HEK293 (cell line): ENCODE results near the gene INTS7.

ENCODE experiments used
- CTCF ChIA-PET: fragments of 350-600 bp; formaldehyde crosslinking; extraction: SDS; loops from one replicate; lab custom pipeline; 2021; ENCODE audit warnings: antibody characterized with exemption; lab: Yijun Ruan, JAX
- POLR2A ChIA-PET: fragments of 300-600 bp; formaldehyde crosslinking; extraction: SDS; loops from one replicate; lab custom pipeline; 2020; ENCODE audit warnings: antibody characterized with exemption, inconsistent platforms; lab: Yijun Ruan, JAX
- H3K27ac ChIP-seq: fragments of 200-500 bp; sonication (Bioruptor generic); 2 replicates; pipeline ENCODE4 v1.5.1; 2014; ENCODE audit warnings: low read depth, low read length, control low read depth, inconsistent platforms; ENCODE audit errors: extremely low read depth
- H3K36me3 ChIP-seq, 2 experiments: fragments of 200-500 bp in 1 of 2; sonication (Bioruptor generic) in 1 of 2; 1 replicate in 1 of 2; 2 replicates in 1 of 2; pipeline ENCODE4 v1.5.1; 2014 to 2017; ENCODE audit warnings: inconsistent platforms in 2 of 2, low read length in 2 of 2; ENCODE audit not compliant: control insufficient read depth in 2 of 2, insufficient read depth in 1 of 2
- H3K4me1 ChIP-seq: fragments of 200-500 bp; sonication (Bioruptor generic); 2 replicates; pipeline ENCODE4 v1.5.1; 2014; ENCODE audit warnings: mild to moderate bottlenecking, low read length, inconsistent platforms; ENCODE audit not compliant: control insufficient read depth, insufficient read depth
- H3K4me3 ChIP-seq: 2 replicates; pipeline ENCODE4 v1.5.1; 2011; ENCODE audit warnings: low read depth, mild to moderate bottlenecking, control low read depth, low read length, moderate library complexity
- H3K9me3 ChIP-seq: fragments of 200-500 bp; sonication (Bioruptor generic); 2 replicates; pipeline ENCODE4 v1.5.1; 2014; ENCODE audit warnings: low read depth, low read length, inconsistent platforms; ENCODE audit not compliant: control insufficient read depth, insufficient read depth
- GLIS2 ChIP-seq: fragments of 450-650 bp; formaldehyde crosslinking; IDR thresholded peaks from 2 replicates; pipeline ENCODE4 v1.5.1; 2016; ENCODE audit warnings: missing biosample characterization, missing genetic modification characterization
- KLF17 ChIP-seq: fragments of 450-650 bp; formaldehyde crosslinking; IDR thresholded peaks from 2 replicates; pipeline ENCODE4 v1.5.1; 2016; ENCODE audit warnings: missing biosample characterization, missing genetic modification characterization
- KLF9 ChIP-seq: fragments of 450-650 bp; formaldehyde crosslinking; IDR thresholded peaks from 2 replicates; pipeline ENCODE4 v1.5.1; 2016; ENCODE audit warnings: missing biosample characterization, missing genetic modification characterization, low read depth
- OSR2 ChIP-seq: fragments of 450-650 bp; formaldehyde crosslinking; IDR thresholded peaks from 2 replicates; pipeline ENCODE4 v1.5.1; 2016; ENCODE audit warnings: missing biosample characterization, missing genetic modification characterization
- PATZ1 ChIP-seq: fragments of 450-650 bp; formaldehyde crosslinking; IDR thresholded peaks from 2 replicates; pipeline ENCODE4 v1.5.1; 2016; ENCODE audit warnings: missing biosample characterization, missing genetic modification characterization
- REPIN1 ChIP-seq: fragments of 450-650 bp; formaldehyde crosslinking; IDR thresholded peaks from 2 replicates; pipeline ENCODE4 v1.5.1; 2017; ENCODE audit warnings: missing biosample characterization, missing genetic modification characterization, low read depth
- SCRT2 ChIP-seq: fragments of 450-650 bp; formaldehyde crosslinking; IDR thresholded peaks from 2 replicates; pipeline ENCODE4 v1.5.1; 2016; ENCODE audit warnings: missing biosample characterization, missing genetic modification characterization
- SP2 ChIP-seq: fragments of 450-650 bp; formaldehyde crosslinking; IDR thresholded peaks from 2 replicates; pipeline ENCODE4 v1.5.1; 2016; ENCODE audit warnings: missing biosample characterization, missing genetic modification characterization
- TRIM28 ChIP-seq: IDR thresholded peaks from 2 replicates; pipeline ENCODE4 v1.6.1; 2011; ENCODE audit warnings: low read length, control low read depth, borderline replicate concordance
- ZBTB21 ChIP-seq: fragments of 450-650 bp; formaldehyde crosslinking; IDR thresholded peaks from 2 replicates; pipeline ENCODE4 v1.5.1; 2017; ENCODE audit warnings: missing biosample characterization, missing genetic modification characterization
- ZFHX2 ChIP-seq: fragments of 450-650 bp; formaldehyde crosslinking; conservative IDR thresholded peaks from 2 replicates; pipeline ENCODE4 v1.5.1; 2016; ENCODE audit warnings: missing biosample characterization, missing genetic modification characterization
- ZNF140 ChIP-seq: fragments of 450-650 bp; formaldehyde crosslinking; IDR thresholded peaks from 2 replicates; pipeline ENCODE4 v1.5.1; 2016; ENCODE audit warnings: missing biosample characterization, missing genetic modification characterization
- ZNF2 ChIP-seq: fragments of 450-650 bp; formaldehyde crosslinking; IDR thresholded peaks from 2 replicates; pipeline ENCODE4 v1.5.1; 2016; ENCODE audit warnings: missing biosample characterization, missing genetic modification characterization
- ZNF202 ChIP-seq: fragments of 450-650 bp; formaldehyde crosslinking; IDR thresholded peaks from 2 replicates; pipeline ENCODE4 v1.5.1; 2016; ENCODE audit warnings: missing biosample characterization, missing genetic modification characterization, borderline replicate concordance
- ZNF23 ChIP-seq: fragments of 450-650 bp; formaldehyde crosslinking; IDR thresholded peaks from 2 replicates; pipeline ENCODE4 v1.5.1; 2016; ENCODE audit warnings: missing biosample characterization, missing genetic modification characterization, borderline replicate concordance
- ZNF239 ChIP-seq: fragments of 450-650 bp; formaldehyde crosslinking; IDR thresholded peaks from 2 replicates; pipeline ENCODE4 v1.5.1; 2016; ENCODE audit warnings: missing biosample characterization, missing genetic modification characterization
- ZNF266 ChIP-seq: fragments of 450-650 bp; formaldehyde crosslinking; IDR thresholded peaks from 2 replicates; pipeline ENCODE4 v1.5.1; 2016; ENCODE audit warnings: missing biosample characterization, missing genetic modification characterization, low read depth
- ZNF37A ChIP-seq: fragments of 450-650 bp; IDR thresholded peaks from 2 replicates; pipeline ENCODE4 v1.5.1; 2018; ENCODE audit warnings: missing biosample characterization, missing genetic modification characterization
- ZNF391 ChIP-seq: fragments of 450-650 bp; formaldehyde crosslinking; IDR thresholded peaks from 2 replicates; pipeline ENCODE4 v1.5.1; 2016; ENCODE audit warnings: low read depth, missing biosample characterization, missing genetic modification characterization, borderline replicate concordance
- ZNF433 ChIP-seq: fragments of 450-650 bp; formaldehyde crosslinking; IDR thresholded peaks from 2 replicates; pipeline ENCODE4 v1.5.1; 2016; ENCODE audit warnings: missing biosample characterization, missing genetic modification characterization, low read depth
- ZNF449 ChIP-seq: fragments of 450-650 bp; formaldehyde crosslinking; IDR thresholded peaks from 2 replicates; pipeline ENCODE4 v1.5.1; 2017; ENCODE audit warnings: missing biosample characterization, mild to moderate bottlenecking, missing genetic modification characterization, moderate library complexity
- ZNF530 ChIP-seq: fragments of 450-650 bp; formaldehyde crosslinking; IDR thresholded peaks from 2 replicates; pipeline ENCODE4 v1.5.1; 2016; ENCODE audit warnings: low read depth, missing biosample characterization, missing genetic modification characterization
- ZNF561 ChIP-seq: fragments of 450-650 bp; IDR thresholded peaks from 2 replicates; pipeline ENCODE4 v1.5.1; 2018; ENCODE audit warnings: missing biosample characterization, missing genetic modification characterization, borderline replicate concordance
- ZNF596 ChIP-seq: fragments of 450-650 bp; IDR thresholded peaks from 2 replicates; pipeline ENCODE4 v1.5.0; 2018; ENCODE audit warnings: missing biosample characterization, mild to moderate bottlenecking, missing genetic modification characterization, moderate library complexity
- ZNF624 ChIP-seq: fragments of 450-650 bp; formaldehyde crosslinking; IDR thresholded peaks from 2 replicates; pipeline ENCODE4 v1.5.1; 2017; ENCODE audit warnings: missing biosample characterization, missing genetic modification characterization
- ZNF777 ChIP-seq: fragments of 450-650 bp; formaldehyde crosslinking; IDR thresholded peaks from 2 replicates; pipeline ENCODE4 v1.5.1; 2017; ENCODE audit warnings: missing biosample characterization, missing genetic modification characterization, borderline replicate concordance
- ZSCAN18 ChIP-seq: fragments of 450-650 bp; formaldehyde crosslinking; IDR thresholded peaks from 2 replicates; pipeline ENCODE4 v1.5.1; 2016; ENCODE audit warnings: missing biosample characterization, missing genetic modification characterization
- ZSCAN30 ChIP-seq: fragments of 450-650 bp; IDR thresholded peaks from 2 replicates; pipeline ENCODE4 v1.5.1; 2018; ENCODE audit warnings: missing biosample characterization, mild to moderate bottlenecking, missing genetic modification characterization, moderate library complexity

The INTS7 gene

GRCh38 chr1:211986628-211987254 lies 48.6 kb downstream of the INTS7 start (continued):
- TF ChIP-seq ZNF449 (tag by site-specific recombination), result no peak
- no peak for TF ChIP-seq KLF9 (tag by site-specific recombination)
- no peak for TF ChIP-seq ZSCAN30 (tag by site-specific recombination)
- no peak for TF ChIP-seq ZNF266
- TF ChIP-seq ZNF777, result no peak

- Histone ChIP-seq H3K36me3 (peaks cover 21 to 56% of the 10 kb centered on the region in 2 experiments), H3K4me3 (no peak overlapping the region), H3K9me3 (no peaks in the 10 kb centered on the region), H3K4me1 (no peaks in the 10 kb centered on the region), H3K27ac (no peak overlapping the region)
- ChIA-PET POLR2A (no interaction called here), CTCF (interaction anchor here (1.0 kb wide), 1 partner anchor 287 kb away, joined by 4 read pairs; no protein-coding TSS in a partner anchor)
- TF ChIP-seq PATZ1 (tag by site-specific recombination) (no peak), ZFHX2 (tag by site-specific recombination) (no peak), ZNF391 (no peak), TRIM28 (no peak), ZNF561 (tag by site-specific recombination) (no peak), ZNF37A (tag by site-specific recombination) (no peak), ZSCAN18 (tag by site-specific recombination) (no peak)
These were observed 49.6 kb downstream of the INTS7 start for GRCh38 chr1:211985556-211986264.

- Histone ChIP-seq H3K9me3 (no peaks in the 10 kb centered on the region), H3K27ac (no peak overlapping the region), H3K4me3 (no peak overlapping the region), H3K36me3 (peaks cover 26 to 89% of the 10 kb centered on the region in 2 experiments), H3K4me1 (no peaks in the 10 kb centered on the region)
- POLR2A ChIA-PET, result no interaction called here
- CTCF ChIA-PET, result interaction anchor here (1.0 to 1.5 kb wide), 3 partner anchors 8 to 499 kb away, joined by 3 to 4 read pairs (median 3); no protein-coding TSS in a partner anchor
- no peak for TF ChIP-seq ZNF433
- TF ChIP-seq ZNF23 (tag by site-specific recombination), result no peak
- TF ChIP-seq ZNF2 (tag by site-specific recombination), result no peak
- TF ChIP-seq OSR2 (tag by site-specific recombination), result no peak
- TF ChIP-seq SP2 (tag by site-specific recombination), result no peak
- no peak for TF ChIP-seq SCRT2 (tag by site-specific recombination)
- no peak for TF ChIP-seq REPIN1
- TF ChIP-seq TRIM28, result no peak
- no peak for TF ChIP-seq ZNF596 (tag by site-specific recombination)
- no peak for TF ChIP-seq ZNF239
- TF ChIP-seq ZBTB21 (tag by site-specific recombination), result no peak
- TF ChIP-seq ZNF530 (tag by site-specific recombination), result no peak
- no peak for TF ChIP-seq GLIS2 (tag by site-specific recombination)
- no peak for TF ChIP-seq KLF17 (tag by site-specific recombination)
- no peak for TF ChIP-seq ZNF140
- no peak for TF ChIP-seq ZNF202 (tag by site-specific recombination)
- TF ChIP-seq ZNF624 (tag by site-specific recombination), result no peak
These were observed 56.8 kb downstream of the INTS7 start for GRCh38 chr1:211978596-211978995.
